ENCODE data around the gene LRCH3.

LRCH3 gene

DNA sequence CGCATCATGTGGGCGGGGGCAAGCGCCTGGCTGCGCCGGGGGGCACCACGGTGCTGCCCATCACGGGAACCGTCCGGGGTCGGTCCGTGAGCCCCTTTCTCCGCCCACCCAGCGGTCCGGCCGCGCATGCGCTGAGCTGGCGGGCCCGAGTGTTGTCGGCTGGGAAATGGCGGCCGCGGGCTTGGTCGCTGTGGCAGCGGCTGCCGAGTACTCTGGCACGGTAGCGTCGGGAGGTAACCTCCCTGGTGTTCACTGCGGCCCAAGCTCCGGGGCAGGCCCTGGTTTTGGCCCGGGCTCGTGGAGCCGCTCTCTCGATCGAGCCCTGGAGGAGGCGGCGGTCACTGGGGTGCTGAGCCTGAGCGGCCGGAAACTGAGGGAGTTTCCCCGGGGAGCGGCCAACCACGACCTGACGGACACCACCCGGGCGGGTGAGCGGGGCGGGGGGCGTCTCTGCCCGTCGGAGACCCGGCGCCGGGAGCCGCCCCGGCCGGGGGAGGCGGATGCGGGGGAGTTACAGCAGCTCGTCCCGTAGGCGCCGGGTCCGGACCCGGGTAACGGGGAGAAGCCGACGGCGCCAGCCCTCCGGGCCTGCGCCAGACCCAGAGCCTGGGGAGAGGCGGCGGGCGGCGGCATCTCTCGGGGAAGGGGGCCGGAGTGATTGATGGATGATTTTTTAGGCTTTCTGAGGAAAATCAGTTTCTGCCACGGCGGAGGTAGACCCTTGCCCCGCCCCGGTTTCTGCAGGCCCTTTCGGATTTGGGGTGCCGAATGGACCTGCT, at the start of gene LRCH3:
TSS of gene LRCH3 (plus strand) at position 142 of the 779 bp plus-strand sequence. CDS start at position 167, 25 bp downstream.
- DNase-seq (ENCODE audit: low read depth), result peak; percentile 74
- H3K4me3 ChIP-seq (ENCODE audit: low read depth, low read length), result peak within 1 kb of the TSS; percentile 95
- TF ChIP-seq, protein P1, sequence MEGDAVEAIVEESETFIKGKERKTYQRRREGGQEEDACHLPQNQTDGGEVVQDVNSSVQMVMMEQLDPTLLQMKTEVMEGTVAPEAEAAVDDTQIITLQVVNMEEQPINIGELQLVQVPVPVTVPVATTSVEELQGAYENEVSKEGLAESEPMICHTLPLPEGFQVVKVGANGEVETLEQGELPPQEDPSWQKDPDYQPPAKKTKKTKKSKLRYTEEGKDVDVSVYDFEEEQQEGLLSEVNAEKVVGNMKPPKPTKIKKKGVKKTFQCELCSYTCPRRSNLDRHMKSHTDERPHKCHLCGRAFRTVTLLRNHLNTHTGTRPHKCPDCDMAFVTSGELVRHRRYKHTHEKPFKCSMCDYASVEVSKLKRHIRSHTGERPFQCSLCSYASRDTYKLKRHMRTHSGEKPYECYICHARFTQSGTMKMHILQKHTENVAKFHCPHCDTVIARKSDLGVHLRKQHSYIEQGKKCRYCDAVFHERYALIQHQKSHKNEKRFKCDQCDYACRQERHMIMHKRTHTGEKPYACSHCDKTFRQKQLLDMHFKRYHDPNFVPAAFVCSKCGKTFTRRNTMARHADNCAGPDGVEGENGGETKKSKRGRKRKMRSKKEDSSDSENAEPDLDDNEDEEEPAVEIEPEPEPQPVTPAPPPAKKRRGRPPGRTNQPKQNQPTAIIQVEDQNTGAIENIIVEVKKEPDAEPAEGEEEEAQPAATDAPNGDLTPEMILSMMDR (conservative IDR thresholded peaks at IDR 0.05; ENCODE audit: low read depth, low read length), result no peak

DNA sequence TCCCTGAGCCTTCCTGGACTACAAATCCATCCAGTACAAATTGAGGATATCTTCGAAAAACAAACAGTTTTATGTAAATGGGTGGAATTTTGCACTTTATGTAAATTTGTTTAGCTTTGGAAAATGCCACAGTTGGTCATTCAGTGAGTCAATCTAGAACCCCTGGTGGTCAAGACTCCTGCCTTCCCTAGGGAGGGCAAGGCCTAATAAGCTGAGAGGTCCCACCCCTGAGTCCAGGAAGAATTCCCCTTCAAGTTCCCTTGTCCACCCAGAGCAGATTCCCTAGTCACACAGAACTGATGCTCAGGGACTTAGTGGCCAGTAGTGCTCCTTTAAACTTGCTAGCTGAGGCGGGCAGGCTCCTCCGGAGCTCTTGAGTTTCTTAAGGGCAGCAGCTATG, 48.3 kb upstream of the LRCH3 start:
- no peak for DNase-seq (ENCODE audit: low read depth)
- TF ChIP-seq, protein P1 (conservative IDR thresholded peaks at IDR 0.05; ENCODE audit: low read depth, low read length), result no peak
- H3K4me3 ChIP-seq (ENCODE audit: low read depth, low read length), result no peak overlapping the region

DNA sequence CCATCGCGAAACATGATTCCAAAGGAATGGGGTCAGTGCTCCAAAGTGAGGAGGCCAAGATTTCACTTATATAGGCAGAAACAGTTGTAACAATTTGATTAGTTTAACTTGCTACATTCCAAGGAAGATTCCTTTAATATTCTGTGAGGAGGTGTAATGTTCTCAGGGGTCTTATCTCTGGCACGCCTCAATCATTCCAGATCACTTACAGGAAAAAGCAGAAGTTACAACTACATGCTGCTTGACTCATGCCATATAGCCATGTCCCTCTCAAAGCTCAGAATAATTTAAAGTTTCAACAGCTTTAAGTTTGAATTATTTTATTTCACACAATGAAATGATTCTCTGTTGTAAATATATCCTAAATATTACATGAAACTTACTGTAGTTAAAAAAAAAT, 44.8 kb upstream of the LRCH3 start:
- H3K4me3 ChIP-seq (ENCODE audit: low read depth, low read length), result no peak overlapping the region
- TF ChIP-seq, protein P1 (conservative IDR thresholded peaks at IDR 0.05; ENCODE audit: low read depth, low read length), result no peak
- DNase-seq (ENCODE audit: low read depth), result peak; percentile 14

DNA sequence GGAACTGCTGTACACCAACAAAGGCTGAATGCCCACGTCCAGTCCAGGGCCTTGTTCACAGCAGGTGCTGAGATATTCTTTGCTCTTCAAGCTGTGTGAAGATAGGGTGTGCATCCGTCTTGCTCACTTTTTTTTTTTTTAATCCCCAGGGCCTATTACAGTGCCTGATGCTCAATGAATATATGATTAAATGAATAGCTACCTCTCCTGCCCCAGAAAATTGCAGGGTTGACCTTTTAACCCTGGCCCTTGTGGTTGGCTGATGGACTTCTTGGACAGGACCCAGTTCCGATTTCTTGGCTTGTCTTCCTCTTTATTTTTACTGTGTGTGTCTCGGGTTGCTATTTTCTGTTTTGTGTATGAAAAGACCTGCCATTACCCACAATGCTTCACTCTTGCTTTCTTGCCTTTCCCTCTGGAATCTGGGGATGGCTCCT, 44.2 kb upstream of the LRCH3 start:
- DNase-seq (ENCODE audit: low read depth), result peak; percentile 39
- TF ChIP-seq, protein P1 (conservative IDR thresholded peaks at IDR 0.05; ENCODE audit: low read depth, low read length), result no peak
- H3K4me3 ChIP-seq (ENCODE audit: low read depth, low read length), result no peak overlapping the region

DNA sequence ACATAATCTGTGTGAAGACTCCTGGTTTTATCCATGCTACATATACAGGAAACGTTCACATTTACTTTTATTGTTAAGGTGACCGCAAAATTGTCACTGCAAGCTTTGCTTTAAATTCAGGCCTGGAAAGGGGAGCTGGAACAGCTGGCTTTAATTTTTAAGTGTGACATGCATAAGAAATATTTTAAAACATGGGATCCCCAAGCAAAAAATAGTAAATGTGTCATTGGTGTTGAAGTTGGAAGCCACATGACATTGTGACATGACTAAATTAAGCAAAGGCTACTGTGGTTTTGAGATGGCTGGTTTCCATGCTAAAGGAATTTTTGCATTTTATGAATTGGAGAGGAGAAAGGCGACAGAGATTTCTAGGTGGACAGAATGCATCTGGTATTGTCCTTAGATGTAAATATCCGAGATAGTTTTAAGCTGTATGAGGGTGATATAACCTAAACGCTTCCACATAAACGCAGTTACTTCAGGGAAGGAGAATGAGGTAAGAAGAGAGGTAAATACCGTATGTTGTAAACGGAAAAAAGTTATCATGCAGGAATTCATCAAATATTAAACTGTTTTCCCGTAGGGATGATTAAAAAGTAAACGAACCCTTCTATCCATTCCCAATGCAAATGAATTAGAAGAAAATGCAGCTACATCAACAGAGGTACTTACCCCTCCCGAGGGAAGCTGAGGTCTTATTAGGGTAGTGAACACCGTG, 42.3 kb upstream of the LRCH3 start:
- DNase-seq (ENCODE audit: low read depth), result peak; percentile 15
- TF ChIP-seq, protein P1 (conservative IDR thresholded peaks at IDR 0.05; ENCODE audit: low read depth, low read length), result no peak
- H3K4me3 ChIP-seq (ENCODE audit: low read depth, low read length), result peak overlapping the region; percentile 63

DNA sequence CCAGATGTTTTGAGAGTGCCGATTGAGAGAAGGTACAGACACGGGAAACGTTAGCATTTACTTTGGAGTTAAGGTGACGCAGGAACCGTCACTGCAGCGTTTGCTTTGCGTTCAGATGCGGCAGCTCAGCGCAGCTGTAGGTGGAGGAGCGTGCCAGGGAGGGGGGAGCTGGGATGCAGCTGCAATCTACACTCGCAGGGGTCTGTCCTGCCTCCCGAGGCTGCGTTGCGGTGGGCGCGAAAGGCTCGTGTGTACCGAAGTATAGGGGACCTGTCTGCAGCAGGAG, 41.8 kb upstream of the LRCH3 start:
- peak overlapping the region; percentile 63 for H3K4me3 ChIP-seq (ENCODE audit: low read depth, low read length)
- DNase-seq (ENCODE audit: low read depth), result peak; percentile 52
- TF ChIP-seq, protein P1 (conservative IDR thresholded peaks at IDR 0.05; ENCODE audit: low read depth, low read length), result no peak

Measured in choroid plexus epithelial cell (primary cell).